Stimulated activated CD8-positive, alpha-beta memory T cell treated with anti-CD3 and anti-CD28 coated beads, Interleukin-12 subunit alpha, Interleukin-12 subunit beta, amount 100 ng/mL, for 24 hours (primary cell): ENCODE data around the gene PDE12.
A peak's percentile ranks its signal among the peaks of the same experiment; 100 is the strongest.

Experiments used
- DNase-seq: peaks from one replicate; pipeline ENCODE4 v3.0.0-alpha.2; 2020; ENCODE audit errors: extremely low read depth

PDE12 gene

GRCh38 chr3:57555738-57556458 is at the start of gene PDE12:
TSS of gene PDE12 (plus strand) at chr3:57556274. CDS start at chr3:57556380, 106 bp downstream.
- peak; percentile 61 for DNase-seq

- DNase-seq = no peak
Observed at GRCh38 chr3:57512166-57512565, 43.9 kb upstream of the PDE12 start.

- no peak for DNase-seq
Observed at GRCh38 chr3:57518276-57518915, 37.7 kb upstream of the PDE12 start.

GRCh38 chr3:57530071-57530608 is 25.9 kb upstream of the PDE12 start:
- no peak for DNase-seq

- DNase-seq = no peak
Observed at GRCh38 chr3:57538465-57538864, 17.6 kb upstream of the PDE12 start.

GRCh38 chr3:57544181-57545125 is 11.6 kb upstream of the PDE12 start, which contains the start of gene DNAH12:
TSS of gene DNAH12 (minus strand) at chr3:57544344. CDS start at chr3:57542870, 1,474 bp downstream.
- no peak for DNase-seq

- DNase-seq = no peak
Observed at GRCh38 chr3:57545636-57546268, 10.3 kb upstream of the PDE12 start.

- no peak for DNase-seq
Observed at GRCh38 chr3:57546616-57547015, 9.5 kb upstream of the PDE12 start.

- no peak for DNase-seq
Observed at GRCh38 chr3:57555306-57555705, 768 bp upstream of the PDE12 start.

GRCh38 chr3:57556459-57557084 is 498 bp downstream of the PDE12 start:
- no peak for DNase-seq

GRCh38 chr3:57557085-57557537 is 1.0 kb downstream of the PDE12 start:
- DNase-seq = peak; percentile 11

- DNase-seq = no peak
Observed at GRCh38 chr3:57559526-57559925, 3.5 kb downstream of the PDE12 start.

GRCh38 chr3:57569859-57570450 is 13.9 kb downstream of the PDE12 start:
- DNase-seq = no peak

GRCh38 chr3:57570878-57571277 is 14.8 kb downstream of the PDE12 start:
- DNase-seq = no peak

GRCh38 chr3:57572096-57572495 is 16.0 kb downstream of the PDE12 start:
- DNase-seq = no peak

- no peak for DNase-seq
Observed at GRCh38 chr3:57575966-57576626, 20.0 kb downstream of the PDE12 start.

GRCh38 chr3:57577801-57578200 is 21.7 kb downstream of the PDE12 start:
- no peak for DNase-seq

- no peak for DNase-seq
Observed at GRCh38 chr3:57582474-57583168, 26.5 kb downstream of the PDE12 start.

- no peak for DNase-seq
Observed at GRCh38 chr3:57583544-57583943, 27.5 kb downstream of the PDE12 start.
